SW 1271 (cell line): ENCODE measurements around the gene DHRS3.

Source experiments
- DNase-seq, 2 experiments: peaks; one replicate each; lab custom pipeline; 2025; lab: John Stamatoyannopoulos, UW

The DHRS3 gene

GRCh38 chr1:12599657-12600056 lies 18.4 kb downstream of the DHRS3 start:
- no peak for DNase-seq

- DNase-seq, result no peak
Measured at GRCh38 chr1:12598974-12599373, 19.0 kb downstream of the DHRS3 start.

GRCh38 chr1:12597792-12598191 lies 20.2 kb downstream of the DHRS3 start:
- no peak for DNase-seq

- peak in 1 of 2 experiments; percentile 49 for DNase-seq
Measured at GRCh38 chr1:12596007-12596821, 21.8 kb downstream of the DHRS3 start.

DNA sequence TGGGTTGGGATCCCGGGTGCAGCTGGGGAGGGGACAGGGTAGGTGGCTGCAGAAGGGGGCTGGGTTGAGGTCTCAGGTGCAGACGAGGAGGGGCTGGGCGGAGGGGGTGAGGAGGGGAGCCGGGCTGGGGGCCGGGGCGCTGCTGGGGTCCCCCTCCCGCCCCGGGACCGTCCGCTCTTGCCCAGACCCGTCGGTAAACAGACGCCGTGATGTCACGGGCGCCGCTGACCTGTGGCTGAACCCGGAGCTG lies 22.3 kb downstream of the DHRS3 start:
- no peak for DNase-seq

DNA sequence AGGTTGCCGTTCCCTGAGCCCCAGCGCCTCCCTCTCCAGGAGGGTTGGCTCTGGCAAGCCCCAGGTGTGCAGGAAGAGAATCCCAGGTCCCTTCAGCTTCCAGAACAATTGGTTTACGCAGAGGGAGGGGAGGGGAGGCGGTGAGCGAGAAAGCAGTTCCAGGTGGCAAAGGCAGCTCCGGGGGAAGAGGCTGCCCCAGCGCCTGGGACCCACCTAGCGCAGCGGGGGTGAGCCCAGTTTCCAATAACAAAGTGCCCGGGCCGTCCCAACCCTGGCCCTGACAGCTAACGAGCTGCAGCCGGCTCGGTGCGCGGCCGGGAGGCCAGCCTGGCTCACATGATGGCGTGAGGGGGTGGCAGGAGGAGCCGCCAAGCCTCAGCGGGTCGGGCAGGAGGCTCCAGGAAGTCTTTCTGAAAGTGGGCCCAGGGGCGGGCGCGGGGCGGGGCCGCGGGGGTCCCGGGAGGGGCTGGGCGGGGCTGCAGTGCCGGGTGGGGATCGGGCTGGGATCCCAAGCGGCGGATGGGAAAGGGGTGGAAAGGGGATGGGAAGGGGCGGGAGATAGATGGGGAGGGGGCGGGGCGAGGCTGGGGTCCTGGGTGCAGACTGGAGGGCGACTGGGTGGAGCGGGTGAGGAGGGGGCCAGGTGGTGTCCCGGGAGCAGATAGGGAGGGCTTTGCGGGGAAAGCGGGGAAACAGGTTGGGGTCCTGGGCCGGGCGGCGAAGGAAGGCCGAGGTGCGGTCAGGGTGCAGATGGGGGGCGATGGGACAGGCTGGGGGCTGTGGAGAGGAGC lies 22.8 kb downstream of the DHRS3 start:
- DNase-seq, result no peak

DNA sequence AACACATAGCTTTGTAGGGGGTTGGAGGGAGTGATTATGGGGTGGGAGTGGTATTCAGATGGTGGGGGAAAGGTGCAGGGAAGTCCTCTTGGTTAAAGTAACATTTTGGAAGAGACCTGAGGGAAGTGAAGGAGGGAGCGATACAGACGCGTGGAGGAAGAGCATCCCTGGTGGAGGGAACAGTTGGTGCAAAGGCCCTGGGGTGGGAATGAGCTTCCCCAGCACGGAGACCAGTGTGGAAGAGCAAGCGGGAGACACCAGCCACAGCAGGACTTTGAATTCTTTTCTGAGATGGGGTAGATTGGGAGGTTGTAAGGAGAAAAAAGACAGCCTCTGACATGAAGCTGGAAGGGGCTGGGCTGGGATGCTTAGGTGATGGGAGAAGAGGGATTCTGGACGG lies 23.5 kb downstream of the DHRS3 start:
- no peak for DNase-seq

- DNase-seq, result no peak
Measured at GRCh38 chr1:12593621-12594066, 24.4 kb downstream of the DHRS3 start.

- DNase-seq, result no peak
Measured at GRCh38 chr1:12592496-12592895, 25.5 kb downstream of the DHRS3 start.

GRCh38 chr1:12591267-12591938 lies 26.6 kb downstream of the DHRS3 start:
- no peak for DNase-seq

DNA sequence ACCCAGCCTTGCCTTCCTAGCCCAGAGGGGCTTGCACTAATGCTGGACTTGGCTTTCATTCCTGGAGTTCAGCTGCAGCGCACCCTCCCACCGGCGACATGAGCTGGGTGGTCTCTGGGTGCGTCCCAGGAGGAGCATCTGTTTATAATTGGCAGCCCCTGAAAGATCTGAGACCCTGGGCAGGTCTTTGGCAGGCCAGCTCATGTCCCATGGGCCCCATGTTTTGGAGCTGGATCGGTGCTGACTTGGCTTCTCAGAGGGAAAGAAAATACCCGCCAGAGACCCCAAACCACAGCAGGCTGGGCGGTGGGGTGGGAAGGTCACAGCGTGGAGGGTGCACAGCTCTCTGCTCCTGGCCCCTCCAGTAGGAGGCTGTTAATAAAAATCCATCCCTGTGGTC lies 29.3 kb downstream of the DHRS3 start:
- DNase-seq, result no peak

DNA sequence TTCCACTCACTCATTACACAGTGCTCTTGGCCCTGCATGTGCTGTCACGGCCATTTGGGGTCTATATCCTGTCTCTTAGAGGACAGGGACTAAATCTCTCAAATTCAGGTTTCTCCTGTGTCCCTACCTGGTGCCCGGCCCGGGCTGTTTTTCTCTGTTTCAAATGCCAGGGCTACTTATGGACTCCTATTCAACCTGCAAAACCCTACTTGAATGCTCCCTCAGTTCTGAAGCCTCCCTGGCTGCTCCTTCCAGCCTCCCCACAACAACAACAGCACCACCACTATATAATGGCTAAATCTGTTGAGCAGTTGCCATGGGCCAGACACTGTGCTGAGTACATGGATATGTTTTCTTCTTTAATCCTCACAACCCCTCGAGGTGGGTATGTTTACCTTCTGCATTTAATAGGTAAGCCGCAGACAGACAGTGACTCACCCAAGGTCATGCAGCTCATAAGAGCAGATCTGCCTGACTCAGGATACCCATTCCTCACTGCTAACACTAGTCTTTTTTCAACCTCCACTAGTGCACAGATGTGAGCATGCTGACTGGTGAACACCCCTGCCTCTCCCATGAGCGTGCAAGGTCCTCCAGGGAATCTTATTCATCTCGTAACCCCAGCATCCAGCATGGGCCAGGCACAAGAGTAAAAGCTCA lies 29.9 kb downstream of the DHRS3 start:
- no peak for DNase-seq

DNA sequence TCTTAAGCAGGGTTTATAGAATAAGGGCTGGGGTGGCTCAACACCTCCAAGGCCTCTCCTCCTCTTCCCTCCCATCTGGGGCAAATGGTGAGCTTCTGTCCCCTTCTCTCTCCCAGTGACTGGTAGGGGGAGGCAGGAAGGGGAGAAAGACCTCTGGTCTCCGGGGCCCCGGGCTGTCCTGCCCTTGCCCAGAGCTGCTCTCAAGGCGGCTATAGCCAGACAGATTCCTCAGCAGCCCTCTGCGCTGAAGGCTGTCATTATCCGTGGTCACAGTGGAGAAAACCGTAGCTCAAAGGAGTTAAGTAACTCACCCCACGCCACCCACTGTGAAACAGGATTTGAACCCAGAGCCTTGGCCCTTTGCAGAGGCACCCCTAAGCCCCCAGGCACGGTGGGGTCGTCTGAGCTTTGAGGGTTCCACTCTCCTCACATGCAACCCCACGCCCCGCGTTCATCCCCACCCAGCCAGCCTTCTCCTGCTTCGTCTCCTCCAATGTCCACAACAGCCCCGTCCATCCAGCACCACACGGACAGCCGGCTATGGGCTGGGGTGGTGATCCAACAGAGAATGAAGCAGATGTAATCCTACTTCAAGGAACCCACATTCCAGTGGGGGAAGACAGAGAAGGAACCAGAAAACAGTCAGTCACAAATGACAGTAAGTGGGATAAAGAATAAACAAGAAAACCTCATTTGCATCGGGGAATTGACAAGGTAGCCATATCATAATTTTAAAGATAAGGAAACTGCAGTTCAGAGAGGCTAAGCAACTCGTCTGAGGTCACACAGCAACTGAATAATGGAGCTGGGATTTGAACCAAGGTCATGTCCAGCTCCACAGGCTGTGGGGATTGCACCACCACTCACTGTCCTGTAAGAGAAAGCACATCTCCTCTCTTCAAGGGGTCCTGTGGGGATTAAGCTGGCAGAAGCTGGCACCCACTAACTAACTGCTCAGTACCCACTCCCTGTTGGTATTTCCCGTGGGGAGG lies 31.8 kb downstream of the DHRS3 start:
- DNase-seq, result no peak

GRCh38 chr1:12585536-12585935 lies 32.5 kb downstream of the DHRS3 start:
- DNase-seq, result no peak

- DNase-seq, result no peak
Measured at GRCh38 chr1:12584900-12585525, 33.0 kb downstream of the DHRS3 start.

- no peak for DNase-seq
Measured at GRCh38 chr1:12583484-12583883, 34.5 kb downstream of the DHRS3 start.

- DNase-seq, result no peak
Measured at GRCh38 chr1:12582649-12583048, 35.4 kb downstream of the DHRS3 start.

- DNase-seq, result no peak
Measured at GRCh38 chr1:12581179-12581578, 36.8 kb downstream of the DHRS3 start.

DNA sequence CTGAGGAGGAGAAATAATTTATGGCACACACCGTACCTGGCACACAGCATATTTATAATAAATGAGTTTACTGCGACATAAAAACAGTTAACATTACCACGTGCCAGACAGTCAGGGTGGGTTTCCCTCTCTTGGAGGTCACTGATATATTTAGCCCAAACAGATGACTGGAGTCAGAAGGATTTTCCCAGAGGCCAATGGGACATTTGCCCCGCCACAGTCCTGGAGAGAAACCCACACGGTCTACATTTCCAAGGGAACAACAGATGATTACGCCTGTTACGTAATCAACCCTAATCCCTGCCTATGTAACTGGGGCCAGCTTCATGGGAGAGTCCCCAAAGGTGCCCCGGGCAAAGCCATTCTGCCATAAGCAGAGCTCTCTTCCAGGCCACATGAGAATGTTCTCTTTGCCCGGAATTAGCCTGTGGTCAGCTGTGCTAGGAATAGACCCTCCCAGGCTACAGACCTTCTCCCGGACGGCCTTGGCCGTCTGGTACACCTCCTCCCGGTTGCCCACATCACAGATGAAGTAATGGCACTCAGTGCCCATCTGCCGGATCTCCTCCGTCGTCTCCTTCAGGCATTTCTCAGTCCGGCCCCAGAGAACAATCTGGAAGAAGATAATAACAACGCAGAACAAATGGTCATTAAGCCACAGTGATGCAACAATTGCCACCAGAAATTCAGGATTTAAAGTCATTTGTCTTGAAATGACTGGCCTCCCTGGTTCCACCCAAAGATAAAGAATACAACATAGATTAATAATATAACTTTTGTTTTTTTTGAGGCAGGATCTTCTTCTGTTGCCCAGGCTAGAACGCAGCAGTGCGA lies 37.7 kb downstream of the DHRS3 start:
- DNase-seq, result no peak
